Thyroid gland (tissue), 4 donors: ENCODE measurements around the gene TAOK3.

Experiments
- CTCF ChIP-seq, 6 experiments: fragments of 200-600 bp in 3 of 6; fragments of 450-650 bp in 3 of 6; sonication (generic) in 3 of 6; IDR thresholded peaks; one replicate each; pipeline ENCODE4 v1.5.1; 2016 to 2019; ENCODE audit warnings: antibody characterized with exemption in 6 of 6, mild to moderate bottlenecking in 2 of 6, inconsistent platforms in 1 of 6, moderate library complexity in 1 of 6
- POLR2A ChIP-seq, 2 donors: fragments of 450-650 bp; IDR thresholded peaks; one replicate each; pipeline ENCODE4 v1.6.1; 2017; ENCODE audit warnings: antibody characterized with exemption in 2 of 2, mild to moderate bottlenecking in 2 of 2, moderate library complexity in 1 of 2

GRCh38 chr12:118292836-118293235, 79.9 kb downstream of the TAOK3 start:
- no peak for TF ChIP-seq CTCF (IDR thresholded peaks at IDR 0.05)
- TF ChIP-seq POLR2A (IDR thresholded peaks at IDR 0.05), result no peak
